ENCODE results near the gene TPBG.
"Not testable (repeated sequence)": the region's sequence is repeated elsewhere in the genome, so short reads cannot be mapped to it uniquely, and the experiment has no call there.

GRCh38 chr6:82394770-82395169, 31.2 kb downstream of the TPBG start:
- TF ChIP-seq POLR2A (IDR thresholded peaks at IDR 0.05; ENCODE audit: low read depth, low read length); CTCF (conservative IDR thresholded peaks at IDR 0.05; ENCODE audit: low read depth, low read length); BHLHE40 (IDR thresholded peaks at IDR 0.05; ENCODE audit: low read depth, low read length); RAD21 (IDR thresholded peaks at IDR 0.05; ENCODE audit: low read length); USF2 (IDR thresholded peaks at IDR 0.05; ENCODE audit: low read depth, low read length); MXI1 (IDR thresholded peaks at IDR 0.05; ENCODE audit: borderline replicate concordance, low read depth, low read length); SMC3 (IDR thresholded peaks at IDR 0.05; ENCODE audit: low read depth, low read length); CEBPB (IDR thresholded peaks at IDR 0.05; ENCODE audit: low read depth, low read length); RCOR1 (IDR thresholded peaks at IDR 0.05; ENCODE audit: insufficient replicate concordance, low read length); MAZ (IDR thresholded peaks at IDR 0.05; ENCODE audit: borderline replicate concordance, low read depth, low read length); FOS (IDR thresholded peaks at IDR 0.05; ENCODE audit: low read depth, low read length); MAFK (IDR thresholded peaks at IDR 0.05; ENCODE audit: low read depth, low read length): not testable (repeated sequence)
- TF ChIP-seq, protein P1, sequence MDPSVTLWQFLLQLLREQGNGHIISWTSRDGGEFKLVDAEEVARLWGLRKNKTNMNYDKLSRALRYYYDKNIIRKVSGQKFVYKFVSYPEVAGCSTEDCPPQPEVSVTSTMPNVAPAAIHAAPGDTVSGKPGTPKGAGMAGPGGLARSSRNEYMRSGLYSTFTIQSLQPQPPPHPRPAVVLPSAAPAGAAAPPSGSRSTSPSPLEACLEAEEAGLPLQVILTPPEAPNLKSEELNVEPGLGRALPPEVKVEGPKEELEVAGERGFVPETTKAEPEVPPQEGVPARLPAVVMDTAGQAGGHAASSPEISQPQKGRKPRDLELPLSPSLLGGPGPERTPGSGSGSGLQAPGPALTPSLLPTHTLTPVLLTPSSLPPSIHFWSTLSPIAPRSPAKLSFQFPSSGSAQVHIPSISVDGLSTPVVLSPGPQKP (IDR thresholded peaks at IDR 0.05; ENCODE audit: borderline replicate concordance, low read depth, low read length) = not testable (repeated sequence)
